ENCODE data around the gene SPIN2B. TPM values are rescaled to one million over a fixed set of nuclear protein-coding genes. Genes with fewer than 3 reads are reported as not detected.
A peak's percentile ranks its signal among the peaks of the same experiment; 100 is the strongest.
"Not testable (repeated sequence)": the region's sequence is repeated elsewhere in the genome, so short reads cannot be mapped to it uniquely, and the experiment has no call there.

SPIN2B gene
- 10 to 100 TPM in 3 of 6 donors, 1 to 10 TPM in 3; 4.0 to 19.9 (median 8.7) TPM for total RNA-seq

DNA sequence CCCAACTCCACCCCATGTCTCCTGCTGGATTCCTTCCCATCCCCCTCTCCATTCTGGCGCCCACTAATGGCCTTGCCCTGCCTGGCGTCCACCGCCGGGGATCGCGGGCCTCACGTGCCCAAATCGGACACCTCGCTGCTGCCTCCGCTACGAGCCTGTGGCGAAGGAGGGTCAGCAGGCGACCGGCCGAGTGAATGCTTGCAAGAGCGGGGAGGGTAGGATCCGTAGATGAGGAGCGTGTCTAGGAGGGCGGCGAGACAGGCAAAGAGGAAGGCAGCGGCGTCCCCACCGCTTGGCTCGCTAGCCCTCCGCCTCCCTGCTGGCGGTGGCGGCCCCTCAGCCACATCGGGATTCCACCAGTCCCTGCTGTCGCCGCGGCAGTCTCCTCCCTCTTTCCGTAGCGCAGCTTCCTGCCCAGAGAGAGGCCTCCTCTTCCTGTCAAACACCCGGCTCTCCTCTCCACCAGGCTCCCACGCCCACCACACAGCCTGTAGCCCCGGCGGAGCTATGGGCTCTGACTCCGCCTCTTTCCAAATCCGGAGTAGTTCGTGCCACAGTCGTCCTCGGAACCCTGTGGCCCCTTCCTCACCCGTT is at the start of gene SPIN2B:
SPIN2B (minus strand) TSS at position 387 of the 594 bp plus-strand sequence.
- no peak for TF ChIP-seq EP300 (IDR thresholded peaks at IDR 0.05)
- peak in 3 of 4 donors; percentile 27 to 75 (median 44) for TF ChIP-seq POLR2A (IDR thresholded peaks at IDR 0.05)
- TF ChIP-seq, protein P1, sequence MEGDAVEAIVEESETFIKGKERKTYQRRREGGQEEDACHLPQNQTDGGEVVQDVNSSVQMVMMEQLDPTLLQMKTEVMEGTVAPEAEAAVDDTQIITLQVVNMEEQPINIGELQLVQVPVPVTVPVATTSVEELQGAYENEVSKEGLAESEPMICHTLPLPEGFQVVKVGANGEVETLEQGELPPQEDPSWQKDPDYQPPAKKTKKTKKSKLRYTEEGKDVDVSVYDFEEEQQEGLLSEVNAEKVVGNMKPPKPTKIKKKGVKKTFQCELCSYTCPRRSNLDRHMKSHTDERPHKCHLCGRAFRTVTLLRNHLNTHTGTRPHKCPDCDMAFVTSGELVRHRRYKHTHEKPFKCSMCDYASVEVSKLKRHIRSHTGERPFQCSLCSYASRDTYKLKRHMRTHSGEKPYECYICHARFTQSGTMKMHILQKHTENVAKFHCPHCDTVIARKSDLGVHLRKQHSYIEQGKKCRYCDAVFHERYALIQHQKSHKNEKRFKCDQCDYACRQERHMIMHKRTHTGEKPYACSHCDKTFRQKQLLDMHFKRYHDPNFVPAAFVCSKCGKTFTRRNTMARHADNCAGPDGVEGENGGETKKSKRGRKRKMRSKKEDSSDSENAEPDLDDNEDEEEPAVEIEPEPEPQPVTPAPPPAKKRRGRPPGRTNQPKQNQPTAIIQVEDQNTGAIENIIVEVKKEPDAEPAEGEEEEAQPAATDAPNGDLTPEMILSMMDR (IDR thresholded peaks at IDR 0.05): peak in 2 of 6 experiments; percentile 21 to 51
- TF ChIP-seq POLR2AphosphoS5 (IDR thresholded peaks at IDR 0.05): peak; percentile 34 to 66
- Histone ChIP-seq H3K9me3 (no peaks in the 10 kb centered on the region), H3K36me3 (no peaks in the 10 kb centered on the region), H3K4me1 (peaks cover 0 to 2% (median 1%) of the 10 kb centered on the region in 4 donors), H3K4me3 (peak within 1 kb of the TSS; percentile 47 to 65 (median 59)), H3K27me3 (no peaks in the 10 kb centered on the region), H3K27ac (peak within 1 kb of the TSS; percentile 70 to 88 (median 82))
- 0 to 49% methylated on average over 11 to 37 of the region's 43 CpGs for WGBS, 2 donors
- peak; percentile 95 to 99 for ATAC-seq (ENCODE audit: low FRiP score in 2 of 2)
- DNase-seq: peak; percentile 86 to 88

DNA sequence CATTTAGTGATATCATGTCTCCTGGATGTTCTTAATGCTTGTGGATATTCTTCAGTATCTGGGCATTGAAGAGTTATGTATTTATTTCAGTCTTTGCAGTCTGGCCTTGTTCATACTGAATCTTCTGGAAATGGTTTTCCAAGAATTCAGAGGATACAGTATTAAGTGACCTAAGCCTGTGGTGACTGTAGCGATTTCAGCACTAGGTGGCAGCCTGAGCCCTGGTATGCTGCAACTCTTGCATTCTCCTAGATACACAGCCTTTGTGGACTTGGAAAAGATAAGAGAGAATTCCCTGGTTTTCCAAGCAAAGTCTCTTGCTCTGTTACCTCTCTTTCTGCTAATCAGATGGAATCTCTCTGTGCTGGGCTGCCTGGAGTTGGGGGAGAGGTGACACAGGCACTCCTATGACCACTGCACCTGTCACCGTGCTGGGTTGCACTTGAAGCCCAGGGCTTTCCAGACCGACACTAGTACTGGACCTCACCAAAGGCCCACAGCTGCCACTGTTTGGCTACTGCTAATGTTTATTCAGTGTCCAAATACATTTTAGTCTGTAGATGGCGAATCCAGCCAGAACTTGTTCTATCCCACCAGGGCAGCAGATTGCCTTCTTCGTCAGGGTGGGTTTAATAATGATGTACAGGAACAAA is 35.2 kb upstream of the SPIN2B start:
- DNase-seq: no peak
- Histone ChIP-seq H3K9me3 (no peaks in the 10 kb centered on the region), H3K27ac (no peak overlapping the region), H3K36me3 (no peaks in the 10 kb centered on the region), H3K27me3 (no peaks in the 10 kb centered on the region), H3K4me1 (no peaks in the 10 kb centered on the region), H3K4me3 (no peak overlapping the region)
- no peak for ATAC-seq (ENCODE audit: low FRiP score in 2 of 2)
- TF ChIP-seq POLR2A (IDR thresholded peaks at IDR 0.05) (no peak), EP300 (IDR thresholded peaks at IDR 0.05) (no peak), POLR2AphosphoS5 (IDR thresholded peaks at IDR 0.05) (no peak)
- TF ChIP-seq, protein P1 (IDR thresholded peaks at IDR 0.05): peak in 1 of 6 experiments; percentile 33
- 76 to 83% methylated on average over 3 to 5 of the region's 5 CpGs for WGBS, 2 donors

DNA sequence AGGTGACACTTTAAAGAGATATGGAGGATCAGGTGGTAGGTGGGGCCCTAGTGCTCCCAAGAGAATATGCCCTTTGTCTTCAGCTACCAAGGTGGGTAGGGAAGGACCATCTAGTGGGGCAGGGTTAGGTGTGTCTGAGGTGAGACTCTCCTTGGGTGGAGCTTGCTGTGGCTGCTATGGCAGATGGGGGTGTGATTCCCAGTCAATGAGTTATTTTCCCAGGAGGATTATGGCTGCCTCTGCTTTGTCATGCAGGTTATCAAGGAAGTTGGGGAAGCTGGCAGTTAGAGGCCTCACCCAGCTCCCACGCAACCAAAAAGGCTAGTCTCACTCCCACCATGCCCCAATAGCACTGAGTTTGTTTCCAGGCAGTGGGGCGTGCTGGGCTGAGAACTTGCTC is 33.8 kb upstream of the SPIN2B start:
- ATAC-seq (ENCODE audit: low FRiP score in 2 of 2): no peak
- Histone ChIP-seq H3K4me1 (no peaks in the 10 kb centered on the region), H3K36me3 (no peaks in the 10 kb centered on the region), H3K9me3 (no peaks in the 10 kb centered on the region), H3K27ac (no peak overlapping the region), H3K4me3 (no peak overlapping the region), H3K27me3 (no peaks in the 10 kb centered on the region)
- WGBS, 2 donors: 79% methylated on average over 2 of the region's 2 CpGs; no CpG with 5 or more reads in 1 of the 2 donors
- DNase-seq: no peak
- TF ChIP-seq EP300 (IDR thresholded peaks at IDR 0.05) (no peak), POLR2AphosphoS5 (IDR thresholded peaks at IDR 0.05) (no peak), POLR2A (IDR thresholded peaks at IDR 0.05) (no peak)
- TF ChIP-seq, protein P1 (IDR thresholded peaks at IDR 0.05): no peak

DNA sequence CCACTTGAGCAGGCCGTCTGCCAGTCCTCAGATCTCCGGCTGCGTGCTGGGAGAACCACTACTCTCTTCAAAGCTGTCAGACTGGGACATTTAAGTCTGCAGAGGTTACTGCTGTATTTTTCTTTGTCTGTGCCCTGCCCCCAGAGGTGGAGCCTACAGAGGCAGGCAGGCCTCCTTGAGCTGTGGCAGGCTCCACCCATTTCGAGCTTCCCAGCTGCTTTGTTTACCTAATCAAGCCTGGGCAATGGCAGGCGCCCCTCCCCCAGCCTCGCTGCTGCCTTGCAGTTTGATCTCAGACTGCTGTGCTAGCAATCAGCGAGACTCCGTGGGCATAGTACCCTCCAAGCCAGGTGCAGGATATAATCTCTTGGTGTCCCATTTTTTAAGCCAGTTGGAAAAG is 30.9 kb upstream of the SPIN2B start:
- 87 to 100% methylated on average over 1 to 8 of the region's 8 CpGs for WGBS, 2 donors
- not testable (repeated sequence) for H3K9me3 ChIP-seq; H3K36me3 ChIP-seq; H3K4me3 ChIP-seq; H3K4me1 ChIP-seq; ATAC-seq (ENCODE audit: low FRiP score in 2 of 2); H3K27me3 ChIP-seq; H3K27ac ChIP-seq
- DNase-seq: peak in 1 of 2 donors; percentile 1

DNA sequence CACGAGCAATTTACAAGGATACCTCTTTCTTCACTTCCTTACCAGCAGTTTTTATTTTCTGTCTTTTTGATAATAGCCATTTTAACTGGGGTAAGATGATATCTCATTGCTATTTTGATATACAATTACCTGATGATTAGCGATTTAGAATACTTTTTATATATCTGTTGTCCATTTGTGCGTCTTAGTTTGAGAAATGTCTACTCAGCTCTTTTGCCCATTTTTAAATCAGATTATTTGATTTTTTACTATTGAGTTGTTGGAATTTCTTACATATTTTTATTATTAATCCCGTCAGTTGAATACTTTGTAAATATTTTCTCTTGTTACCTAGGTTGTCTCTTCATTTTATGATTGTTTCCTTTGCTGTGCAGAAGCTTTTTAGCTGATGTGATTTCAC is 17.3 kb upstream of the SPIN2B start:
- TF ChIP-seq, protein P1 (IDR thresholded peaks at IDR 0.05): no peak
- TF ChIP-seq EP300 (IDR thresholded peaks at IDR 0.05): no peak
- no peak for TF ChIP-seq POLR2AphosphoS5 (IDR thresholded peaks at IDR 0.05)
- TF ChIP-seq POLR2A (IDR thresholded peaks at IDR 0.05): no peak
- DNase-seq (no peak), ATAC-seq (ENCODE audit: low FRiP score in 2 of 2) (no peak)
- no peaks in the 10 kb centered on the region for H3K9me3 ChIP-seq
- no peaks in the 10 kb centered on the region for H3K36me3 ChIP-seq
- H3K4me3 ChIP-seq: no peak overlapping the region
- WGBS, 2 donors: 73 to 93% methylated on average over 4 of the region's 4 CpGs
- H3K4me1 ChIP-seq: no peaks in the 10 kb centered on the region
- no peak overlapping the region for H3K27ac ChIP-seq
- H3K27me3 ChIP-seq: no peaks in the 10 kb centered on the region

Measured in upper lobe of left lung (tissue), 6 donors.